ENCODE data around the gene MTFP1. TPM values are rescaled to one million over a fixed set of nuclear protein-coding genes. Genes with fewer than 3 reads are reported as not detected.
A peak's percentile ranks its signal among the peaks of the same experiment; 100 is the strongest.

MTFP1 gene, protein sequence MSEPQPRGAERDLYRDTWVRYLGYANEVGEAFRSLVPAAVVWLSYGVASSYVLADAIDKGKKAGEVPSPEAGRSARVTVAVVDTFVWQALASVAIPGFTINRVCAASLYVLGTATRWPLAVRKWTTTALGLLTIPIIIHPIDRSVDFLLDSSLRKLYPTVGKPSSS
- total RNA-seq (2012; rRNA removed) (5.6 and 7.3 TPM in 2 replicates), polyA plus RNA-seq (2012; rRNA removed) (7.7 and 8.1 TPM in 2 replicates), Bru-seq, nascent RNA (percentile 37 among the genes with signal in this experiment), BruChase-seq, experiment 1, labeled RNA remaining after a 6-hour chase (percentile 34 among the genes with signal in this experiment), BruChase-seq, experiment 2, labeled RNA remaining after a 2-hour chase (percentile 41 among the genes with signal in this experiment)
- polyA plus RNA-seq (2012; cell fraction: cytosol; rRNA removed), result 26.6 and 29.1 TPM in 2 replicates
- 10.3 and 20.5 TPM in 2 replicates for polyA plus RNA-seq (2012; cell fraction: nucleus; rRNA removed; ENCODE audit: low replicate concordance)
- long read RNA-seq, partial matches to known transcripts, result 0 of 7 reads
- long read RNA-seq, other reads (novel, unspliced or antisense), result 1 of 7 reads

DNA sequence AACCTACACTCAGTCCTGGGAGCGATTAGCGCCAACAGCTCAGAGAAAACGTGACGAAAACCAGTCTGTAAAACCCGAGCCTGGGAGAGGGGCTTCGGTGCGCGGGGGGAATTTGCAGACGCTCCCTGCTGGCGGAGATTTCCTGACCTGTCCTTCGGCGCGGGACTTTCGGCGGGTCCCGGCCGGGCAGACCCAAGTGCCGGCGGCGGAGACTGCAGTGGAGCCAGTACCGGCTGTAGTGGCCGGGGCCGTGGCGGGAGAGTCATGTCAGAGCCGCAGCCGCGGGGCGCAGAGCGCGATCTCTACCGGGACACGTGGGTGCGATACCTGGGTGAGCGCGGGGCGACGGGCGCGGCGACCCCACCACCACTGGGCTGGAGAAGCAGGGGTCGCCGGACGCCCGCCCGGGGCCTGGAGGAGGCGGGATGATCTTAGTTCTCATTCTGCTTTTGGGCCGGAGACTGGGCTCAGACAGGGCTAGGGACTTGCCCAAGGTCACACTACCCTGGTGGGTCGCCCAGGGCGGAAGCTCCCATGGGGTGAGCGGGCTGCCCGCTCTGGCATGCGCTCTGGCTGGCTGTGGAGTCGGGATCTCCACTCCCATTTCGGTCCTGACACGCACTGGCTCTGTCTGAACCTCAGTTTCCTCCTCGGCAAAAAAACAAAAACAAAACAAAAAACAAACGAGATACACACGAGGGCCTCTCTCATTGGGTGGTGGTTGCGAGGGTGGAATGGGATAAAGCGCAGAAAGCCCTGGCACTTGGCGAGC lies at the start of gene MTFP1:
MTFP1 (plus strand) TSS at position 153 of the 772 bp plus-strand sequence; CDS start at position 265, 112 bp downstream.
- no TSS peak for BruUV-seq (replicated peaks)
- DNase-seq (peak; percentile 62), ATAC-seq (ENCODE audit: low read depth) (peak; percentile 1; the same call in 1 of the 2 replicates)
- Histone ChIP-seq H4K5ac (ENCODE audit: low read depth, low read length) (peak within 1 kb of the TSS; percentile 87), H3K27me3 (ENCODE audit: control insufficient read depth, insufficient read depth, low read length) (no peaks in the 10 kb centered on the region), H2AK5ac (ENCODE audit: low read depth, low read length) (peak within 1 kb of the TSS; percentile 95), H2AFZ (replicated peaks; ENCODE audit: low read length, poor library complexity) (peak within 1 kb of the TSS; percentile 96), H3K23ac (ENCODE audit: low read depth, low read length) (peak within 1 kb of the TSS; percentile 55), H3K4me2 (ENCODE audit: low read depth, low read length) (peak within 1 kb of the TSS; percentile 93), H3K27ac (ENCODE audit: insufficient read depth, low read length) (peak within 1 kb of the TSS; percentile 87), H3K4me3 (ENCODE audit: insufficient read depth, low read depth, low read length) (peak within 1 kb of the TSS; percentile 73), H3K36me3 (ENCODE audit: control insufficient read depth, insufficient read depth, low read length) (peaks cover 9% of the 10 kb centered on the region), H4K8ac (ENCODE audit: low read depth in 2 of 2, low read length in 2 of 2) (peak within 1 kb of the TSS; percentile 41 to 90), H4K91ac (ENCODE audit: insufficient read depth, low read depth, low read length) (peak within 1 kb of the TSS; percentile 67), H3K9ac (ENCODE audit: low read depth, low read length) (peak within 1 kb of the TSS; percentile 94), H3K4me1 (ENCODE audit: control insufficient read depth, insufficient read depth, low read length) (peaks cover 20% of the 10 kb centered on the region), H3K56ac (ENCODE audit: extremely low read depth, insufficient read depth, low read length) (peak within 1 kb of the TSS; percentile 86), H3K14ac (replicated peaks; ENCODE audit: low read depth, low read length) (peak within 1 kb of the TSS; percentile 88), H3K18ac (ENCODE audit: low read depth, low read length) (peak within 1 kb of the TSS; percentile 62; the same call in 1 of the 2 replicates), H4K20me1 (ENCODE audit: insufficient read depth, low read length) (no peaks in the 10 kb centered on the region), H2BK15ac (ENCODE audit: low read depth, low read length) (peak within 1 kb of the TSS; percentile 40; the same call in 1 of the 3 replicates), H3K79me1 (ENCODE audit: low read depth in 1 of 2, low read length in 2 of 2) (peaks cover 17 to 40% of the 10 kb centered on the region in 2 experiments; a peak in 3 of 4 replicates), H2BK5ac (ENCODE audit: low read depth, low read length, poor library complexity, severe bottlenecking) (peak within 1 kb of the TSS; percentile 69), H2BK20ac (ENCODE audit: low read depth, low read length) (peak within 1 kb of the TSS; percentile 72), H2AK9ac (replicated peaks; ENCODE audit: low read depth, low read length, poor library complexity) (peak within 1 kb of the TSS; percentile 100), H2BK120ac (ENCODE audit: low read depth, low read length) (peak within 1 kb of the TSS; percentile 64), H3K9me1 (ENCODE audit: insufficient read depth, low read length) (peaks cover 13% of the 10 kb centered on the region), H3K9me3 (ENCODE audit: control insufficient read depth, insufficient read depth, low read length) (no peaks in the 10 kb centered on the region), H3K4ac (ENCODE audit: low read depth, low read length) (peak within 1 kb of the TSS; percentile 89)
- in situ Hi-C loops (cut with MboI; ENCODE audit: low sequenced_read_pairs) (no loop called here), intact Hi-C loops (cut with micrococcal nuclease) (no loop called here), dilution Hi-C loops (cut with HindIII; ENCODE audit: low sequenced_read_pairs, unreplicated experiment) (no loop called here)
- ChIA-PET POLR2A (ENCODE audit: unreplicated experiment) (interaction anchor here (0.6 kb wide), 1 partner anchor 51 kb away, joined by 7 read pairs; no protein-coding TSS in a partner anchor), CTCF (interaction anchor here (0.7 to 1.2 kb wide), 3 partner anchors 9 to 35 kb away, joined by 3 to 5 read pairs (median 4); no protein-coding TSS in a partner anchor)
- 1% methylated on average over 23 of the region's 61 CpGs; no CpG with 5 or more reads in 1 of the 2 experiments for WGBS, 2 experiments (ENCODE audit: extremely low coverage in 2 of 2, insufficient read length in 1 of 2)
- TF ChIP-seq USF2 (IDR thresholded peaks at IDR 0.05; ENCODE audit: low read depth, low read length) (no peak), FOS (IDR thresholded peaks at IDR 0.05; ENCODE audit: low read depth, low read length) (no peak), MAFK (IDR thresholded peaks at IDR 0.05; ENCODE audit: low read depth, low read length) (no peak), RCOR1 (IDR thresholded peaks at IDR 0.05; ENCODE audit: insufficient replicate concordance, low read length) (no peak), CHD1 (IDR thresholded peaks at IDR 0.05; ENCODE audit: low read depth, low read length) (no peak; the same call in 1 of the 2 replicates), NFE2L2 (IDR thresholded peaks at IDR 0.05; ENCODE audit: low read depth, low read length) (no peak), POLR2A (IDR thresholded peaks at IDR 0.05; ENCODE audit: low read depth, low read length) (peak; percentile 44; the same call in 1 of the 2 replicates), SMC3 (IDR thresholded peaks at IDR 0.05; ENCODE audit: low read depth, low read length) (0 out of 2 replicates have a peak, but pooled peaks have one; percentile 12), RFX5 (IDR thresholded peaks at IDR 0.05; ENCODE audit: low read depth, low read length) (no peak), BHLHE40 (IDR thresholded peaks at IDR 0.05; ENCODE audit: low read depth, low read length) (peak; percentile 68; the same call in 1 of the 2 replicates), RAD21 (IDR thresholded peaks at IDR 0.05; ENCODE audit: low read length) (0 out of 2 replicates have a peak, but pooled peaks have one; percentile 3), CTCF (conservative IDR thresholded peaks at IDR 0.05; ENCODE audit: low read depth, low read length) (0 out of 2 replicates have a peak, but pooled peaks have one; percentile 1)
